ENCODE results near the gene CPVL. TPM values are rescaled to one million over a fixed set of nuclear protein-coding genes. Genes with fewer than 3 reads are reported as not detected.

Gene CPVL
- total RNA-seq, 1 experiment from 2014 or later: 1.1 TPM

GRCh38 chr7:29042824-29043231 lies 103.5 kb downstream of the CPVL start:
- H3K4me3 ChIP-seq (ENCODE audit: low read depth in 2 of 2, low read length in 2 of 2): no peak overlapping the region
- DNase-seq (ENCODE audit: low read depth, low spot score) (no peak), ATAC-seq (no peak)
- in situ Hi-C loops (cut with HindIII; ENCODE audit: low pct_unique_long_range_greater_than_20kb, low sequenced_read_pairs): no loop called here
- H3K36me3 ChIP-seq (ENCODE audit: control insufficient read depth, insufficient read depth, low read length): no peaks in the 10 kb centered on the region
- ChIA-PET POLR2A (no interaction called here), CTCF (no interaction called here)
- intact Hi-C loops (cut with micrococcal nuclease; ENCODE audit: unreplicated experiment): no loop called here
- no peaks in the 10 kb centered on the region for H3K4me1 ChIP-seq (ENCODE audit: control insufficient read depth, insufficient read depth, low read length)
- BruUV-seq (replicated peaks): no TSS peak
- H3K27ac ChIP-seq (ENCODE audit: low read length): no peak overlapping the region
- no peaks in the 10 kb centered on the region for H3K27me3 ChIP-seq (ENCODE audit: control insufficient read depth, insufficient read depth, low read length)
- H3K9me3 ChIP-seq (ENCODE audit: control insufficient read depth, insufficient read depth, low read depth, low read length): no peaks in the 10 kb centered on the region
- no peak for TF ChIP-seq SIN3A (IDR thresholded peaks at IDR 0.05; ENCODE audit: borderline replicate concordance, insufficient read depth, low read depth, low read length)
- TF ChIP-seq TCF7L2 (IDR thresholded peaks at IDR 0.05; ENCODE audit: low read depth, low read length): no peak
- no peak for TF ChIP-seq REST (IDR thresholded peaks at IDR 0.05; ENCODE audit: insufficient read depth in 1 of 2, low read depth in 2 of 2, low read length in 1 of 2)
- TF ChIP-seq CTCF (IDR thresholded peaks at IDR 0.05): no peak
- no peak for TF ChIP-seq POLR2AphosphoS5 (IDR thresholded peaks at IDR 0.05; ENCODE audit: low read depth, low read length)

- no peak for TF ChIP-seq POLR2AphosphoS5 (IDR thresholded peaks at IDR 0.05; ENCODE audit: low read depth, low read length)
- TF ChIP-seq TCF7L2 (IDR thresholded peaks at IDR 0.05; ENCODE audit: low read depth, low read length): no peak
- no peak for TF ChIP-seq CTCF (IDR thresholded peaks at IDR 0.05)
- TF ChIP-seq SIN3A (IDR thresholded peaks at IDR 0.05; ENCODE audit: borderline replicate concordance, insufficient read depth, low read depth, low read length): no peak
- no peak for TF ChIP-seq REST (IDR thresholded peaks at IDR 0.05; ENCODE audit: insufficient read depth in 1 of 2, low read depth in 2 of 2, low read length in 1 of 2)
- no TSS peak for BruUV-seq (replicated peaks)
- in situ Hi-C loops (cut with HindIII; ENCODE audit: low pct_unique_long_range_greater_than_20kb, low sequenced_read_pairs) (no loop called here), intact Hi-C loops (cut with micrococcal nuclease; ENCODE audit: unreplicated experiment) (no loop called here)
- H3K4me1 ChIP-seq (ENCODE audit: control insufficient read depth, insufficient read depth, low read length): no peaks in the 10 kb centered on the region
- no peaks in the 10 kb centered on the region for H3K36me3 ChIP-seq (ENCODE audit: control insufficient read depth, insufficient read depth, low read length)
- H3K4me3 ChIP-seq (ENCODE audit: low read depth in 2 of 2, low read length in 2 of 2): no peak overlapping the region
- DNase-seq (ENCODE audit: low read depth, low spot score) (no peak), ATAC-seq (no peak)
- no peaks in the 10 kb centered on the region for H3K9me3 ChIP-seq (ENCODE audit: control insufficient read depth, insufficient read depth, low read depth, low read length)
- ChIA-PET POLR2A (no interaction called here), CTCF (no interaction called here)
- no peak overlapping the region for H3K27ac ChIP-seq (ENCODE audit: low read length)
- no peaks in the 10 kb centered on the region for H3K27me3 ChIP-seq (ENCODE audit: control insufficient read depth, insufficient read depth, low read length)
Observed at GRCh38 chr7:29041991-29042390, 104.3 kb downstream of the CPVL start.

All from Panc1 (cell line).